Heart right ventricle (tissue), 16 donors: ENCODE data around the gene ROR2. TPM values are rescaled to one million over a fixed set of nuclear protein-coding genes. Genes with fewer than 3 reads are reported as not detected.

Experiments
- ATAC-seq, 8 donors: fragments of 200-7000 bp; cut with Tn5 transposase; one replicate each; pipeline ENCODE4 v1.9.1; 2020; ENCODE audit warnings: mild to moderate bottlenecking in 8 of 8, moderate library complexity in 8 of 8, moderate number of reproducible peaks in 1 of 8
- DNase-seq, 2 donors: peaks; one replicate each; pipeline ENCODE4 v3.0.0-alpha.2; 2020
- H3K27ac ChIP-seq, 10 donors: fragments of 200-600 bp; sonication (generic) in 2 of 10; one replicate each; pipeline versions ENCODE4 v1.5.0 to v1.8.0; 2020 to 2022; ENCODE audit warnings: mild to moderate bottlenecking in 3 of 10
- H3K27me3 ChIP-seq, 7 donors: fragments of 200-600 bp; one replicate each; pipeline ENCODE4 v1.8.0; 2021 to 2022; ENCODE audit warnings: mild to moderate bottlenecking in 2 of 7
- H3K36me3 ChIP-seq, 9 donors: fragments of 200-600 bp; sonication (generic) in 1 of 9; one replicate each; pipeline versions ENCODE4 v1.5.0 to v1.8.0; 2020 to 2022; ENCODE audit warnings: mild to moderate bottlenecking in 2 of 9
- H3K4me1 ChIP-seq, 9 donors: fragments of 200-600 bp; sonication (generic) in 1 of 9; one replicate each; pipeline versions ENCODE4 v1.5.0 to v1.8.0; 2020 to 2022; ENCODE audit warnings: mild to moderate bottlenecking in 4 of 9
- H3K4me3 ChIP-seq, 10 donors: fragments of 200-600 bp; sonication (generic) in 2 of 10; one replicate each; pipeline versions ENCODE4 v1.5.0 to v1.8.0; 2020 to 2022; ENCODE audit warnings: mild to moderate bottlenecking in 7 of 10, moderate library complexity in 2 of 10
- H3K9me3 ChIP-seq, 11 donors: fragments of 200-600 bp in 10 of 11; sonication (generic) in 2 of 11; one replicate each; pipeline versions ENCODE4 v1.5.0 to v1.8.0; 2013 to 2022; ENCODE audit warnings: mild to moderate bottlenecking in 2 of 11, control low read depth in 1 of 11, moderate library complexity in 1 of 11
- WGBS, 2 donors: extraction: QIAGEN DNeasy Blood & Tissue Kit; methylation state at CpG; one replicate each; pipeline ENCODE4 v1.1.7; 2013; ENCODE audit warnings: inconsistent platforms in 1 of 2; 5-methylcytosine and 5-hydroxymethylcytosine counted together
- intact Hi-C, 10 donors: fragments of 100-400 bp; cut with DNase I; formaldehyde crosslinking; loops; one replicate each; pipeline versions ENCODE4 v1.11.1 to v1.14.2; 2022
- polyA plus RNA-seq, 2 donors: library from polyadenylated mRNA; stranded (reverse); fragments of 200-250 nt; gene quantifications; one replicate each; pipeline ENCODE4 v1.2.3, GENCODE V29; 2013
- total RNA-seq, 10 donors: library from RNA; stranded (reverse); fragmentation: NEBNext Ultra II Directional in 3 of 10; extraction: Animal tissue kit (Norgen Biotek cat#: 25700) in 3 of 10; gene quantifications; one replicate each; pipeline versions ENCODE4 v1.2.1 to v1.2.4, GENCODE V29; 2021 to 2023
- TF ChIP-seq, protein P1 (sequence below), 9 donors: fragments of 200-600 bp; sonication (generic) in 2 of 9; IDR thresholded peaks; one replicate each; pipeline versions ENCODE4 v1.5.0 to v1.8.0; 2021 to 2022; ENCODE audit warnings: antibody characterized with exemption in 9 of 9, mild to moderate bottlenecking in 5 of 9, moderate library complexity in 1 of 9
- donor health status: Arrhythmogenic right ventricular cardiomyopathy.
- donor health status: ischemic (EF 13 %, LVEDD 7.1; RV severe dilation, severe dysfunction).
- donor health status: healthy with polysubstance abuse.
- donor health status: DM: no; HTN: yes; CAD: no.
- donor health status: DM: no; HTN: no; CAD: no.
- donor health status: ischemic (EF 25% LVEDD 6.9; RV normal size, moderate dysfunction).
- donor health status: ischemic (EF 25% LVEDD 5.7; RV mildly dilated, moderate dysfunction).
- donor health status: healthy.
- donor health status: DM: yes; HTN: yes; CAD: no.
- donor health status: Ischemic cardiomyopathy.
- donor health status: ischemic (EF 35%, LVEDD 5.7; RV mildly dilated, moderate dysfunction).
- donor health status: nonischemic (EF 11% LVEDD 7.7; RV severe dilation, severe dysfunction).
- donor health status: DM: yes; HTN: yes; CAD: no.
- donor health status: PGD.
- donor health status: ischemic (EF 29% LVEDD 5.4; RV normal size, mild dysfunction).
- donor health status: nonischemic (EF 23%, LVEDD 6.1; RV moderate dilation, normal function).

The ROR2 gene
- total and polyA plus RNA-seq, 12 donors: 0.11 to 1.4 (median 0.47) TPM

DNA sequence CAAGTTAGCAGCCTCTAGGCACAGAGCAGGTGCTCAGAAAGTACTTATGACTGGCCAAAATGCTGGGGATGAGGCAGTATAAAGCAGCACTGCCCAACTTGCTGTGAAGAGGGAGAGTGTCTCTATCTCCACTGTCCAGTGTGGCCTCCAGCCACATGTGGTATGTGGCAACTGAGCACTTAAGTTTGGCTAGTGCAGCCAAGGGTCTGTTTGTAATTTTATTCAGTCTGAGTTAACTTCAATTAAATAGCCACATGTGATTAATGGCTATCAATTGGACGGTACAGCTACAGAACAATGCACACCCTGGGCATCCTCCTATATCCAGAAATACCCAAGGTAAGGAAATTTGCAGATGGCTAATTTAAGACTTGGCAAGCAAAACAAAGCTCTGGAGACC, 26.9 kb downstream of the ROR2 start:
- no peak for DNase-seq
- intact Hi-C loops: loop anchor here in 1 of 10 donors (10.0 kb wide), 1 partner anchor 62 kb away; no protein-coding TSS in a partner anchor
- Histone ChIP-seq H3K4me1 (no peaks in the 10 kb centered on the region), H3K4me3 (no peak overlapping the region), H3K27ac (no peak overlapping the region), H3K9me3 (no peaks in the 10 kb centered on the region), H3K27me3 (peaks cover 0 to 14% (median 5%) of the 10 kb centered on the region in 7 donors), H3K36me3 (no peaks in the 10 kb centered on the region)
- TF ChIP-seq, protein P1, sequence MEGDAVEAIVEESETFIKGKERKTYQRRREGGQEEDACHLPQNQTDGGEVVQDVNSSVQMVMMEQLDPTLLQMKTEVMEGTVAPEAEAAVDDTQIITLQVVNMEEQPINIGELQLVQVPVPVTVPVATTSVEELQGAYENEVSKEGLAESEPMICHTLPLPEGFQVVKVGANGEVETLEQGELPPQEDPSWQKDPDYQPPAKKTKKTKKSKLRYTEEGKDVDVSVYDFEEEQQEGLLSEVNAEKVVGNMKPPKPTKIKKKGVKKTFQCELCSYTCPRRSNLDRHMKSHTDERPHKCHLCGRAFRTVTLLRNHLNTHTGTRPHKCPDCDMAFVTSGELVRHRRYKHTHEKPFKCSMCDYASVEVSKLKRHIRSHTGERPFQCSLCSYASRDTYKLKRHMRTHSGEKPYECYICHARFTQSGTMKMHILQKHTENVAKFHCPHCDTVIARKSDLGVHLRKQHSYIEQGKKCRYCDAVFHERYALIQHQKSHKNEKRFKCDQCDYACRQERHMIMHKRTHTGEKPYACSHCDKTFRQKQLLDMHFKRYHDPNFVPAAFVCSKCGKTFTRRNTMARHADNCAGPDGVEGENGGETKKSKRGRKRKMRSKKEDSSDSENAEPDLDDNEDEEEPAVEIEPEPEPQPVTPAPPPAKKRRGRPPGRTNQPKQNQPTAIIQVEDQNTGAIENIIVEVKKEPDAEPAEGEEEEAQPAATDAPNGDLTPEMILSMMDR (IDR thresholded peaks at IDR 0.05): no peak
- no peak for ATAC-seq
- 51 to 77% methylated on average over 1 of the region's 1 CpG for WGBS, 2 donors

DNA sequence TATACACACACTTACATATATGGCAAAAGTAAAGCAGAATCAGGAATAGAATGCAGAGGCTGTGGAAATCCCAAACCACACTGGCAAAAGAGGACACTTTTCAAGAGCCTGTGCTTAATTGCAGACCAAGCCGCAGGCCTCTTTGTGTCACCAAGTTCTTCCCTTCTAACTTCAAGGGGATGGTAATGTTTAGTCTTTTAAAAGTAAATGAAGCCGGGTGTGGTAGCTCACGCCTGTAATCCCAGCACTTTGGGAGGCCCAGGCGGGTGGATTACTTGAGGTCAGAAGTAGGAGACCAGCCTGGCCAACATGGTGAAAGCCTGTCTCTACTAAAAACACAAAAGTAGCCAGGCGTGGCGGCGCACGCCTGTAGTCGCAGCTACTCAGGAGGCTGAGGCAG, 28.7 kb downstream of the ROR2 start:
- TF ChIP-seq, protein P1 (IDR thresholded peaks at IDR 0.05): no peak
- no peaks in the 10 kb centered on the region for H3K9me3 ChIP-seq
- DNase-seq (no peak), ATAC-seq (no peak)
- WGBS, 2 donors: 84 to 89% methylated on average over 9 of the region's 9 CpGs
- intact Hi-C loops: loop anchor here in 1 of 10 donors (10.0 kb wide), 1 partner anchor 63 kb away; no protein-coding TSS in a partner anchor
- H3K36me3 ChIP-seq: no peaks in the 10 kb centered on the region
- H3K4me3 ChIP-seq: no peak overlapping the region
- H3K4me1 ChIP-seq: no peaks in the 10 kb centered on the region
- H3K27me3 ChIP-seq: peaks cover 0 to 20% (median 7%) of the 10 kb centered on the region in 7 donors
- no peak overlapping the region for H3K27ac ChIP-seq

DNA sequence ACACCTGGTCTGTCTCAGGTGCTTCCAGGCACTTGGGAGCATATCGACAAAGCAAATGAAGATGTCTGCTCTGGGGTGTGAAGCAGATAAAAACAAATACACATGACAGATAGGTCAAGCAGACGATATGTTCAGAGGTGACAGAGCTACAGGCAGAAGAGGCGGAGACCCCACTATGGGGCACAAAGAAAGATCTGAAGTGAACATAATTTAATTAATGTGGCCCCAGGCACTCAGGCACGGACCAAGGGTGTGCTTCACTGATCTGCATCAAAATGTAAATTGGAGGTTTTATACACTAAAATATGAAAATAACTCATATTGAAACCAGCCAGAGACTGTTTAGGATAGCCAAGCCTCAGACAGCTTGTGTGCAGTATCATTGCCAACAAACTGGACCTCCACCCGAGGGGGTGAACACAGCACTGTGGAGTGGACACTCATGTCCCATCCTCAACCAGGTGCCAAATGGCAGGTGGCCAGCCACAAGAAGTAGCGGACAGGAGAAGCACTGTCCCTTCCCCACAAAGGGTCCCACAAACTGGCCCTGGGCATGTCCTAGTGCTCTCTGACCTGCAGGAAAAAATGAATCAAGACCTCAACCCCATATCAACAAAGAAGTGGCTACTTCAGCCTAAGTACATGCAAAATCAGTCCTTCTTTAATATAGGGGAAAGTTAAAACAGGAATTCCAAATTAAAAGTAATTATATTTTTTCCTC, 29.2 kb downstream of the ROR2 start:
- 68% methylated on average over 6 of the region's 6 CpGs for WGBS, 2 donors
- TF ChIP-seq, protein P1 (IDR thresholded peaks at IDR 0.05): no peak
- Histone ChIP-seq H3K4me3 (no peak overlapping the region), H3K27ac (no peak overlapping the region), H3K4me1 (no peaks in the 10 kb centered on the region), H3K36me3 (no peaks in the 10 kb centered on the region), H3K9me3 (no peaks in the 10 kb centered on the region), H3K27me3 (peaks cover 0 to 21% (median 7%) of the 10 kb centered on the region in 7 donors)
- DNase-seq (no peak), ATAC-seq (no peak)
- intact Hi-C loops: loop anchor here in 1 of 10 donors (10.0 kb wide), 1 partner anchor 64 kb away; no protein-coding TSS in a partner anchor

DNA sequence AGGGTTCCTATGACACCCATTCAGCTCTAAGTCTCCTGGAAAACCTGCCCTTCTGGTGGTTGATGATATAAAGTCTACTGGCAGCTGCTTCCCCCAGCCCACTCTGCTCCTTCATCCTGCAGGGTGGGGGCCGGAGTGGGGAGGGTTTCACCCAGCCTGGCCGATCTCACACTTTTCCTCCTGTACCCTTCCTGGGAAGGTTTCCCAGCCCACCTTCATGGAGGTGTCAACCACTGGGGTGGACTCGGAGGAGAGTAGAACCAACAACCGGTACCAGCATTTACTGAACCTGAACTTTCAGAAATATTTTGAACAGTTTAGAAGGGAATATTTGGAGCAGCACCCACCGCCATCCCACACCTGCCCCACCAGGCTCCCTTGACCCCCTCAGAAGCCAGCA, 30.4 kb downstream of the ROR2 start:
- DNase-seq (no peak), ATAC-seq (no peak)
- Histone ChIP-seq H3K27ac (no peak overlapping the region), H3K36me3 (no peaks in the 10 kb centered on the region), H3K9me3 (no peaks in the 10 kb centered on the region), H3K4me3 (no peak overlapping the region), H3K4me1 (no peaks in the 10 kb centered on the region), H3K27me3 (peaks cover 0 to 25% (median 7%) of the 10 kb centered on the region in 7 donors)
- intact Hi-C loops: loop anchor here in 1 of 10 donors (10.0 kb wide), 1 partner anchor 65 kb away; no protein-coding TSS in a partner anchor
- TF ChIP-seq, protein P1 (IDR thresholded peaks at IDR 0.05): no peak
- WGBS, 2 donors: 91 to 96% methylated on average over 5 of the region's 5 CpGs
